ENCODE results near the gene MAPK8IP3. TPM values are rescaled to one million over a fixed set of nuclear protein-coding genes. Genes with fewer than 3 reads are reported as not detected.

MAPK8IP3 gene
- total RNA-seq, 1 donor from 2014 or later: 32.6 TPM

GRCh38 chr16:1745900-1746692 is 40.1 kb downstream of the MAPK8IP3 start:
- Histone ChIP-seq H3K4me3 (ENCODE audit: low read depth, low read length) (no peak overlapping the region), H3K27me3 (ENCODE audit: control insufficient read depth, insufficient read depth, low read length) (no peaks in the 10 kb centered on the region), H3K36me3 (ENCODE audit: control insufficient read depth, insufficient read depth, low read length) (peaks cover 1% of the 10 kb centered on the region)
- TF ChIP-seq CTCF (IDR thresholded peaks at IDR 0.05; ENCODE audit: insufficient read depth, low read length, poor library complexity, severe bottlenecking): no peak
- no peak for DNase-seq (ENCODE audit: low read depth)

- H3K36me3 ChIP-seq (ENCODE audit: control insufficient read depth, insufficient read depth, low read length): peaks cover 1% of the 10 kb centered on the region
- no peak for TF ChIP-seq CTCF (IDR thresholded peaks at IDR 0.05; ENCODE audit: insufficient read depth, low read length, poor library complexity, severe bottlenecking)
- H3K27me3 ChIP-seq (ENCODE audit: control insufficient read depth, insufficient read depth, low read length): no peaks in the 10 kb centered on the region
- no peak for DNase-seq (ENCODE audit: low read depth)
- H3K4me3 ChIP-seq (ENCODE audit: low read depth, low read length): no peak overlapping the region
These were observed 40.7 kb downstream of the MAPK8IP3 start for GRCh38 chr16:1746693-1747195.

- Histone ChIP-seq H3K27me3 (ENCODE audit: control insufficient read depth, insufficient read depth, low read length) (no peaks in the 10 kb centered on the region), H3K4me3 (ENCODE audit: low read depth, low read length) (no peak overlapping the region), H3K36me3 (ENCODE audit: control insufficient read depth, insufficient read depth, low read length) (peaks cover 1% of the 10 kb centered on the region)
- no peak for DNase-seq (ENCODE audit: low read depth)
- no peak for TF ChIP-seq CTCF (IDR thresholded peaks at IDR 0.05; ENCODE audit: insufficient read depth, low read length, poor library complexity, severe bottlenecking)
These were observed 41.9 kb downstream of the MAPK8IP3 start for GRCh38 chr16:1747934-1748333.

- no peak for TF ChIP-seq CTCF (IDR thresholded peaks at IDR 0.05; ENCODE audit: insufficient read depth, low read length, poor library complexity, severe bottlenecking)
- peaks cover 1% of the 10 kb centered on the region for H3K36me3 ChIP-seq (ENCODE audit: control insufficient read depth, insufficient read depth, low read length)
- no peak overlapping the region for H3K4me3 ChIP-seq (ENCODE audit: low read depth, low read length)
- no peak for DNase-seq (ENCODE audit: low read depth)
- no peaks in the 10 kb centered on the region for H3K27me3 ChIP-seq (ENCODE audit: control insufficient read depth, insufficient read depth, low read length)
These were observed 43.4 kb downstream of the MAPK8IP3 start for GRCh38 chr16:1749152-1750117.

GRCh38 chr16:1751946-1752345 is 46.0 kb downstream of the MAPK8IP3 start:
- Histone ChIP-seq H3K27me3 (ENCODE audit: control insufficient read depth, insufficient read depth, low read length) (no peaks in the 10 kb centered on the region), H3K4me3 (ENCODE audit: low read depth, low read length) (no peak overlapping the region), H3K36me3 (ENCODE audit: control insufficient read depth, insufficient read depth, low read length) (peaks cover 3% of the 10 kb centered on the region)
- TF ChIP-seq CTCF (IDR thresholded peaks at IDR 0.05; ENCODE audit: insufficient read depth, low read length, poor library complexity, severe bottlenecking): no peak
- no peak for DNase-seq (ENCODE audit: low read depth)
